22Rv1 (cell line): ENCODE measurements around the gene ANKRD55.

Experiments
- H3K27ac ChIP-seq: fragments of 450-650 bp; 2 replicates; pipeline ENCODE4 v1.5.1; 2017
- CTCF ChIP-seq: fragments of 450-650 bp; IDR thresholded peaks from 2 replicates; pipeline ENCODE4 v1.5.1; 2017; ENCODE audit warnings: mild to moderate bottlenecking
- ZFX ChIP-seq: fragments of 450-650 bp; IDR thresholded peaks from 2 replicates; pipeline ENCODE4 v1.6.1; 2017; ENCODE audit warnings: antibody characterized with exemption, borderline replicate concordance

ANKRD55 gene

GRCh38 chr5:56070851-56071465 is 162.2 kb downstream of the ANKRD55 start:
- H3K27ac ChIP-seq: no peak overlapping the region
- TF ChIP-seq ZFX: no peak
- TF ChIP-seq CTCF: no peak

GRCh38 chr5:56069652-56070226 is 163.4 kb downstream of the ANKRD55 start:
- TF ChIP-seq ZFX (no peak), CTCF (no peak)
- H3K27ac ChIP-seq: no peak overlapping the region

GRCh38 chr5:56066931-56067450 is 166.1 kb downstream of the ANKRD55 start:
- no peak overlapping the region for H3K27ac ChIP-seq
- TF ChIP-seq ZFX (no peak), CTCF (no peak)

GRCh38 chr5:56064984-56065383 is 168.1 kb downstream of the ANKRD55 start:
- H3K27ac ChIP-seq: no peak overlapping the region
- TF ChIP-seq CTCF: no peak
- TF ChIP-seq ZFX: no peak

GRCh38 chr5:56060276-56061110 is 172.6 kb downstream of the ANKRD55 start:
- H3K27ac ChIP-seq: no peak overlapping the region
- no peak for TF ChIP-seq ZFX
- TF ChIP-seq CTCF: no peak

GRCh38 chr5:56059854-56060253 is 173.3 kb downstream of the ANKRD55 start:
- no peak for TF ChIP-seq CTCF
- TF ChIP-seq ZFX: no peak
- no peak overlapping the region for H3K27ac ChIP-seq
